Fibroblast of peridontal ligament (primary cell): ENCODE data around the gene LTA.
A peak's percentile ranks its signal among the peaks of the same experiment; 100 is the strongest.
"Not testable (repeated sequence)": the region's sequence is repeated elsewhere in the genome, so short reads cannot be mapped to it uniquely, and the experiment has no call there.

Experiments used
- DNase-seq: peaks from one replicate; pipeline ENCODE4 v3.0.0-alpha.2; 2010; ENCODE audit errors: extremely low read depth

Gene LTA

GRCh38 chr6:31586599-31587281, 14.7 kb downstream of the LTA start:
- DNase-seq, result no peak

GRCh38 chr6:31587791-31588777, 16.0 kb downstream of the LTA start:
- peak; percentile 11 for DNase-seq

GRCh38 chr6:31588871-31589650, 17.0 kb downstream of the LTA start:
- DNase-seq, result no peak

- not testable (repeated sequence) for DNase-seq
Measured at GRCh38 chr6:31590691-31591090, 18.6 kb downstream of the LTA start.

- no peak for DNase-seq
Measured at GRCh38 chr6:31592396-31592771, 20.3 kb downstream of the LTA start.

- peak; percentile 38 for DNase-seq
Measured at GRCh38 chr6:31597006-31597405, 24.9 kb downstream of the LTA start.

GRCh38 chr6:31607317-31607716, 35.2 kb downstream of the LTA start:
- no peak for DNase-seq

GRCh38 chr6:31609519-31610406, 37.7 kb downstream of the LTA start:
- DNase-seq, result no peak

GRCh38 chr6:31610968-31611367, 38.9 kb downstream of the LTA start:
- peak; percentile 45 for DNase-seq

GRCh38 chr6:31614075-31614619, 42.1 kb downstream of the LTA start:
- DNase-seq, result no peak

- no peak for DNase-seq
Measured at GRCh38 chr6:31614684-31615578, 42.8 kb downstream of the LTA start, which contains the start of gene AIF1. Gene AIF1 (plus strand): TSS chr6:31615234. CDS start chr6:31615330, 96 bp downstream.

- no peak for DNase-seq
Measured at GRCh38 chr6:31615748-31616147, 43.7 kb downstream of the LTA start.

GRCh38 chr6:31617010-31617409, 44.9 kb downstream of the LTA start:
- no peak for DNase-seq

- peak; percentile 98 for DNase-seq
Measured at GRCh38 chr6:31619805-31620585, 47.9 kb downstream of the LTA start.

GRCh38 chr6:31620586-31621319, 48.7 kb downstream of the LTA start, which contains the start of gene PRRC2A:
Gene PRRC2A (plus strand): TSS chr6:31620715. CDS start chr6:31622790, 2,075 bp downstream.
- peak; percentile 48 for DNase-seq

GRCh38 chr6:31621320-31621939, 49.3 kb downstream of the LTA start:
- DNase-seq, result no peak

- peak; percentile 20 for DNase-seq
Measured at GRCh38 chr6:31621991-31622390, 49.9 kb downstream of the LTA start.

GRCh38 chr6:31622684-31623091, 50.6 kb downstream of the LTA start:
- no peak for DNase-seq
